GM18508 (cell line): ENCODE data around the gene XDH.

ENCODE experiments used
- ATAC-seq: cut with Tn5 transposase; IDR thresholded peaks from one replicate; pipeline ENCODE4 v1.9.1; 2021; ENCODE audit warnings: moderate number of reproducible peaks; ENCODE audit not compliant: insufficient read depth, unreplicated experiment

The XDH gene

DNA sequence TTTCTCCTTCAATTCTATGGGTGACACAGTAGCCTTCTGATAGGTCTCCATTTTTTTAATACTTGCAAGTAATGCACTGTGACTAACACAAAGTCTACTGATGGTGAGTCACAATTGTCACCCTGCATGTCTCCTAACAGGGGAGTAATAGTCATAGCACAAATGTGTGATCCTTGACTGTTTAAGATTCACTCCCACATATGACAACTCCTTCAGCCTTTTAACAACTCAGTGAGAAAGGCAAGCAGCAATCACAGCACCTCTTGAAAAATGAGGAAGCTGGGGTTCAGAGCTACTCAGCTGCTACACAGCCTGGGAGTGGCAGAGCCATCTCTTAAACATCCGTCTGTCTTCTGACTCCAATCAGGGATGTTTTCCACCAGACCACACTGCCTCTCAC is 116.8 kb downstream of the XDH start:
- ATAC-seq = no peak

DNA sequence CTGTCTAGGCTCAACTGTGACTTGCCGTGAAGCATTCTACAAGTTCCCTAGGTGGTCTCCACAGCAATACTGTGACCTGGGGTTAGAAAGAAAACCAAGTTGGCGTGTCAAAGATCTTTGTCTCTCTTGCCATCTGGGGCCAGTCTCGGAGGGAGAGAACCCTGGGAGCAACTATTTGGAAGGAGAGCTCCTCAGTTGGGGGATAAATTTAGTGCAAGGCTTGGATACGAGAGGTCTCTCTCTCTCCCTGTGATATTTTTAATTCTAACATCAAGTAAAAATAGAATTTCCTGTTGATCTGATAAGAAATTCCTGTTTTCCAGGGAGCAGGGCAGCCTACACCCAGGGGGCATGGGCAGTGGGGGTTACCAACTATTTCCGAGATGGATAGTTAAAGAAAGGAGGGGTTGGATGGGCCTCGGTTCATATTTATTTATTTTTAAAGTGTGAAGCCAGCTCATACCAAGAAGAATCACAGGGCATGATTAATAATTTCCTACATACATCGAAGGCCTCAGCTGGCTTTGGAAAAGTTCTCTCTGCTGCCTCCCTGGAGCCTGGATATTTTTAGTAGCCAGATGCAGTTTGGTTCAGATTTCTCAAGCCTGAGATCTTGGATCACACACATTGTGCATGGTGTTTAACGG is 117.8 kb downstream of the XDH start:
- ATAC-seq = no peak

GRCh38 chr2:31294196-31294595 is 120.3 kb downstream of the XDH start:
- no peak for ATAC-seq

DNA sequence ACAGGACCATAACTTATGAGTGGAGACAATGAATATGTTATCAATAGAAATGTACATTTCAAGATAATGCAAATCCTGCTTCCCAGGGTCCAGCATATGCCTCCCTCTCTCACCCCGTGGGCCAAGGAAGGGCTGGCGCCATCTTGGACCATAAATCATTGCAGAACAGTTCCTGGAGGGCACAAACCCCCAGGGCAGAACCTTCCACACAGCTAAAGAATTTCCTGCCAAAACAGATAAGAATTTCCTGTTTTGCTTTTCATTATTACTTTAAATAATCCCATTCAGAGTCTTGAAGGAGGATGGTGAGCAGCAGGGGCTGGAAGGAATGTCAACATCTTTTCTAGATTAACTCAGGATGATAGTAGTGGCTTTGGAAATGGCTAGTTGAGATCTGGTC is 126.9 kb downstream of the XDH start:
- no peak for ATAC-seq

GRCh38 chr2:31286961-31287550 is 127.5 kb downstream of the XDH start:
- no peak for ATAC-seq

DNA sequence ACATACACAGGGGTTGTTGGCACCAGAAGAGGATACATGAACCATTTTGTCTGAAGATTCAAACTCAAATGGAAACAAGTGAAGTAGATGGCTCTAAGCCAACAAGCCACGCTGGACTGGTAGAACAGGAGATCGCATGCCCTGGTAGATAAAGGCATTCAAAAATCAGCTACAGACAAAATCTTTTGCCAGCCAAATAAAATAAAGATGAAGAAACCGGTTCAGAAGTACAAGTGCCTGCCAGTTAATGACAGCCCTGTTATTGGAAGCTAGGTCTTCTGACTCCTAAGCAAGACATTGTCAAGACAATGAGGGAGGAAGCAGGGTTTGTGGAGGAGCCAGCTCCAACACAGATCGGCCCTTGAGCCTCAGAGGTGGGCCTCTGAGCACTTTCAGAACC is 128.3 kb downstream of the XDH start:
- ATAC-seq = no peak
